HG03139 (cell line): ENCODE results near the gene NELFCD.
"Not testable (repeated sequence)": the region's sequence is repeated elsewhere in the genome, so short reads cannot be mapped to it uniquely, and the experiment has no call there.

Experiments used
- ATAC-seq: cut with Tn5 transposase; IDR thresholded peaks from one replicate; pipeline ENCODE4 v1.9.1; 2021; ENCODE audit not compliant: unreplicated experiment

NELFCD gene

DNA sequence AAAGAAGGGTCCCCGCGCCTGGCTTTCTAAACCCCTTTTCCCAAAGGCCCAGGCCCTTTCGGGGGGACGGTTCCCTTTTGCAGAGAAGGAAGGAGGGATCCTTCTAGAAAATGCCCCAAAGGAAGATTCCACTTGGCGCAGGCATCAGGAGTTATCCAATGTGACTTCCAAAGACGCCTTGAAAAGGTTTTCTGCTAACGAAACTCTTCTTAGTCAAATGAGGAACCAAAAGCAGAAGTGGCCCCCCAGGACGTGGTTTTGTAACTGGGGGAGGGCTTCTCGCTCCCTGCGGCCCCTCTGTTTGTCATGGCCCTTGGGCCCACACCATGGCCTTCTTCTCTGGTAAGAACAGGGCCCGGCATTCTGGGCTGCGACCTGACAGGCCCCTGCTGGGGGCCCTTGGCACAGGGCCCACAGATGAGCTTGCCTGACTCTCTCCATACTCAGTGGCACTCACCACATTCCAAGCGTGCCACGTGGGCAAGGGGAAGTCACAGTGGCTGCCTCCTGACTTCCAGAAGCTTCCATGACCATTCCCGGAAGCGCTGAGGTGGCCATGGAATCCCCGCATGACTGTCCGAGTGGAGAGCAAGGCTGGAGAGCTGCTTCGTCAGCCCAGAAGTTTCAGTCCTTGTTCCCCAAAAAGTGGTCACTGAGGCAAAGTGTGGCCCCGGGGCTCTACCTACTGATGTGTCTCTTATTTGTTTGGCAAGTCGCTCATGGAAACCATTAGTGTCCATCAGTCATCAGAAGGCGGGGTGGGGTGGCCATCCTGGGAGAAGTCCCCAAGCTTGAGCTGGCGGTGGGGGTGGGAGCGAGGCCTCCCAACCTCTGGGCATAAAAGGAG lies 26.8 kb downstream of the NELFCD start:
- ATAC-seq = peak; percentile 30

DNA sequence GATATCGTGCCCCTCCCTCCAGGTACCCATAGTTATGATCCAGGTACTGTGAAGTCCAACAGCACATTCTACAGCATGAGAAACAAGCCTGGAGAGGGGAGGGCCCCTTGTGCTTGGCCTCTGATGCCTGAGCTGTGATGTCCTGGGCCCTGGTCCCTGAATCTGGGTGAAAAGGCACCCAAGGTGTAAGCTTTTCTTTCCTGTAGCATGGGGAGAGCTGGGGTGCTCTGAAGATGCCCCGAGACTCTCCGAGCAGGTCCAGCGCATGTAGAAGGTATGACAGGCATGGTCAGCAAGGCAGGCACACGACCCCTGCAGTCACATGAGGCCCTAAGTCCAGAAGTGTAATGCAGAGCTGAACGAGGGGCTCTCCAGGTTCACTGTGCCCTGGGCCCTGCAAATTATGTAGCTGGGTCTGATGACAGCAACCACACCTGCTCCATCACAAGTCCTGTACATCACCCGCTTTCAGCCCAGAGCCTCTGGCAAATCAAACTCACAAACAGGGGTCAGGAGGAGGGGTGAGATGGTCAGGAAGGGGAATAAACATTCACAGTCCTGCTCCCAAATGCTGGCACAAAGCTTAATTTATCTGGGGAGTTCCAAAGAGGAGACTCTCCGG lies 27.8 kb downstream of the NELFCD start:
- no peak for ATAC-seq

DNA sequence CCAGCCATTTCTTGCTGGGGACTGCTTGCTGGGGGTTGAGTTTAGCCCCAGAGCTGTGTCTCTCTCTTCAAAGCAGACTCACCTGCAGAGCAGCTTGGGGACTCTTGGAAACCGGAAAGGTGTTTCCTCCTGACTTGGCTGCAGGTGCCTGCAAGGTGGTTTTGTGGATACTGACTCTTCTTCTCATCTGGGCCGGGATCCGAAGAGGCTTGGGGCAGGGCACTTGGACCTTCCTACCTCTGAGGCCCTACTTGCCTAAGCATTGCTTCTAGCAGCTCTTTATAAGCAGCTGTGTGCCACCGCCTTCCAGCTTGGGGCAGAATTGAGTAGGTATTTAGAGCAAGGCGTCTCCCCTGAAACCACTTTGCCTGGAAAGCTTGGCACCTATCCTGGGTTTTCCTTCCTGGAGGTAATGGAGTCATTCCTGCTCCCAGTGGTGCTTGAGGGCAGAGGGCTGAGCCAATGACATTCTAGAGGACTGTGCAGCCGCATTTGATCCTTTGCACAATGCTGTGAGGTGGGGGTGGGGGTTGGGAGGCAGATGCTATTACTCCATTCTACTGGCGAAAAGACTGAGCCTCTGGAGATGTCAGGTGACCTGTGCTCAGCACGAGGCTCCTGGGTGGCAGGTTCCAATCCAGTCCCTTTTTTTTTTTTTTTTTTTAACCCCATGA lies 29.4 kb downstream of the NELFCD start:
- ATAC-seq = no peak

DNA sequence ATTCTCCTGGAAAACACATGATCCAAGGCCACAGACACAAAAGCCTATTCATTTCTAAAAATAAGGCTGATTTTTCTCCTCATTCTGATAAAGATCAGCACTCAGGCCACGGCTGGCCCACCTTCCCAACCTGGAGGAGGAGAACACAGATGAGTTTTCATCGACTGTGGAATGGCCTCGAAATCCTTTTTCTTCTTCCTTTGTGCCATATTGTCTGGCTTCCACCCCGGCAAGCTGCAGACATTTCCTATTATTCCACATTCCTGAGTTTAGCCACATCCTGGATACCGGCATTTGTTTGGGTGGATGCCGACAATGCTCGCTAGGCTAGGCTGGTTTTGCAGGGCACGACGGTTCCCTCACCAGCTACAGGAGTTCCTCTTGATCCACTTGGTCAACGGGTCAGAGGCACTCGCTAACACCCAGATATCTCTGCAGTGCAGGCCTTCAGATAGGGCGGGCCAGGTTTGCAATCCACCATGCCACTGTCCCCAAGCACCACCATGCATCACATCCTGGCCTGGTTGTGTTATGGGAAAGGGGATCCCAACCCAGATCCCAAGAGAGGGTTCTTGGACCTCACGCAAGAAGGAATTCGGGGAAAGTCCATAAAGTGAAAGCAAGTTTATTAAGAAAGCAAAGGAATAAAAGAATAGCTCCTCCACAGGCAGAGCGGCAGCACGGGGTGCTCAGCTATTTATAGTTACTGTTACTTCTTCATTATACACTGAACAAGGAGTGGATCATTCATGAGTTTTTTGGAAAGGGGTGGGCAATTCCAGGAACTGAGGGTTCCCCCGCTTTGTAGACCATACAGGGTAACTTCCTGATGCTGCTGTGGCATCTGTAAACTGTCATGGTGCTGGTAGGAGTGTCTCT lies 30.2 kb downstream of the NELFCD start:
- no peak for ATAC-seq

DNA sequence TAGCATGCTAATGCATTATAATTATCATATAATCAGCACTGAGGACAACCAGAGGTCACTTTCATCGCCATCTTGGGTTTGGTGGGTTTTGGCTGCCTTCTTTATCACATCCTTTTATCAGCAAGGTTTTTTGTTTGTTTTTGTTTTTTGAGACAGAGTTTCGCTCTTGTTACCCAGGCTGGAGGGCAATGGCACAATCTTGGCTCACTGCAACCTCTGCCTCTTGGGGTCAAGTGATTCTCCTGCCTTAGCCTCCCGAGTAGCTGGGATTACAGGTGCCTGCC lies 30.8 kb downstream of the NELFCD start:
- not testable (repeated sequence) for ATAC-seq

DNA sequence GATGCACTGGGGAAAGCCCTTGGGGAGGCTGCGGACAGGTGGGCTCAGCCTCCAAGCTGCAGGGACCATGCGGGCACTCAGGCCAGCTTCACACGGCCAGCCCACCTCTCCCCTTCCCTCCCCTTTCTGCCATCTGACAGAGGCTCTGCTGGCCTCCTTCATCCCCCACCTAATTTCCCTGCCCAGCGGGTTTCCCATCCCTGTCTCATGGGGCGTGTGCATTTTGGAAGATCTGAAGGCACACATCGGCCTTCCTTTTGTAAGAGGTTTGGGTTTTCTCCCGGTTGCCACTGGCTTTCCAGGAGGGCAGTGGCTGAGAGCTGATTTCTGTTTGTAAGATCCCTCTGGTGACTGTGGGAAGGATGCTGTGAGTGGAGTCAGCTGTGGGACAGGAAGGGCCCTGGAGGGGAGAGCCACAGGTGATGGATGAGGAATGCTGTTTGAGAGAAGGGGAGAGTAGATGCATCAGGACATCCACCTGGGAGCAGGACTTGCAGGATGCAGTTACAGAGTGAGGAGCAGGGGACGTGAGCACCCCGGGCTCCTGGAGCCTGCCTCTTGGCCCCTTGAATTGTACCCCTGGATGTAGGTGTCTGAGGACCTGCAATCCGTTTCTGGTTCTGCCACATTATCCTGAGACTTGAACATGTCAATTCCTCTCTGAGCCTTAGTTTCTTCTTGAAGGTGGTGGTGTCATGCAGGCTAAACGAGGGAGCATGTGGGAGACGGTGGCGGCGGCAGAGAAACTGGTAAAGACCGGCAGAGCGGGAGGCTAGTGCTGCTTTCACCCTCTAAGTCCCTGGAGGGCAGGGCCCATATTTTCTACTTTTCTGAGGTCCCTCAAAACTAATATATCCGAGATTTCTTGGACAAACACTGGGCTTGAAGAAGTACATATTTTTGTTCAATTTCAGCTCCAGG lies 32.2 kb downstream of the NELFCD start:
- ATAC-seq = no peak

DNA sequence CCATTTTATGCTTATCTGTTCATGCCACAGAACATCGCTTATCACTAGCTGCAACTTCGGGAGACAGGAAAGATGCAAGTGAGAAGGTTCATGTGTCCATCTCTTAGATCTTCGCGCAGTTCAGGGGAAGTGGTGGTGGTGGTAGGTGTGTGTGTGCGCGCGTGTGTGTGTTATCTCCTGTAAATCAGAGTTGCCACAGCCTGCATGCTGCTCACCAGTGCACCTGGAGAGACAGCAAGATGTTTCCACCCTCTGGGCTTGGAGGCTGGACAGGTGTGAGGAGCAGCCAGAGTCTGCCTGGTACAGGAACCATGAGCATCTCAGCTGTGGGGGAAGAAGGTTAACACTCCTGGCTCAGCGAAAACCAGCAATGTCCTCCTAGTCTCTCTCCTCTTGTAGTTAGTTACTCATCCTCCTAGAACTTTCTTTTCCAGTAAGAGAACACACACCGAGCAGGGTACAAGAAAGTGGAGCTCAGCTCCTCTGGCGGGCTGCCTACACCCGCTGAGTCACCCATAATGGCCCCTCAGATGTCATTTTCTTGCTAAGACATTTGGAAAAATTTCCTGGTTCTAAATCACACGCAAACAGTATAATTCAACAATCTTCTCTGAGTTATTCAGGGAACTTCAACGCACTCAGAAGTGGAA lies 33.0 kb downstream of the NELFCD start:
- no peak for ATAC-seq

DNA sequence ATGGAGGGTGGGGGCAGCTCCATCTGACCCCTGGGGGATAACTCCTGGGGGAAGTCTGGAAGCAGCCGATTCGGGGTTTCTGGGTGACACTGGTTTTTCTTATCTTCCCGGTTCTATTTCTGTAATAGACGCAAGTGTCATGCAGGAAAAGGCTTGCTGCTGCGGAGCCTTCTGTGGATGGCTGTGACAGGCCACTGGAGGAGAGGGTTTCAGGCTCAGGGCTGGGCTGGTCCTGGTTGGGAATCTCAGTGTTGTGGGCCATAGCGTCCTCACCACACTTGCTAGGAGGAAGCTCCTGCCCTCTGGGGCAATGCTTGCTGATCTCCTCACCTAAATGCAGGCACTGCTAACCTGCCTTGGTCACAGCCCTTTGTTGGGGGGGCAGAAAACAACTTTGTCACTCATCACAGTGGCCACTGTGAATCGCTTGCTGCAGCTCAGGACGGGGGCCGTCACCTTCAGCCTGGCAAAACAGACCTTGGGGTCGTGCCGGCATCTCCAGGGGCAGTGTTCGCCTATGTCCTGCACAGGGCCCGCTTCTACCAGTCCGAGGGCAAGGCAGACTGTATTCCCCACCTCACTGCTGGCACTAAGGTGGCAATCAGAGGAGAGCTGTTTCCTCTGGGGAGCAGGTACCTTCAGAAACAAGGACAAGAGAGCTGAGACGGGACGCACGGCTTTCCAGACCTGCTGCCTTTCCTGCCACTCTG lies 33.8 kb downstream of the NELFCD start:
- no peak for ATAC-seq

DNA sequence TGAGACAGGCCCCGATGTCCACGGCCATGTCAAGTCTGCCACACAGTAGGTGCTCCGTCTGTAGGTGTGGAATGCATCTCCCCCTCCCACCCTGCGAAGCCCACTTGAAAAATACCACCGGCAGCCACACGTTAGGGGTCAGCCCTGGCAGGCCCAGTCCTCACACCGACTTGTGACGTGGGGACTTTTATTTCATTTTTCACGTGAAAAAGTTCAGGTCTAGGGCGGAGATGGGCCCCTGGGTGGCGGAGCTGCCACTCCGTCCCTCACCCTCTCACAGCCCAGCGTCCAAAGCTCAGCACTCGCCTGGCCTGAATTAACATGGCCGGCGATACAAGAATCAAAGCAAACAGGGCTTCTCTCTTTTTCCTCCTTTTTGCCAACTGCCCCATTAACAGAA lies 34.4 kb downstream of the NELFCD start:
- ATAC-seq = no peak

DNA sequence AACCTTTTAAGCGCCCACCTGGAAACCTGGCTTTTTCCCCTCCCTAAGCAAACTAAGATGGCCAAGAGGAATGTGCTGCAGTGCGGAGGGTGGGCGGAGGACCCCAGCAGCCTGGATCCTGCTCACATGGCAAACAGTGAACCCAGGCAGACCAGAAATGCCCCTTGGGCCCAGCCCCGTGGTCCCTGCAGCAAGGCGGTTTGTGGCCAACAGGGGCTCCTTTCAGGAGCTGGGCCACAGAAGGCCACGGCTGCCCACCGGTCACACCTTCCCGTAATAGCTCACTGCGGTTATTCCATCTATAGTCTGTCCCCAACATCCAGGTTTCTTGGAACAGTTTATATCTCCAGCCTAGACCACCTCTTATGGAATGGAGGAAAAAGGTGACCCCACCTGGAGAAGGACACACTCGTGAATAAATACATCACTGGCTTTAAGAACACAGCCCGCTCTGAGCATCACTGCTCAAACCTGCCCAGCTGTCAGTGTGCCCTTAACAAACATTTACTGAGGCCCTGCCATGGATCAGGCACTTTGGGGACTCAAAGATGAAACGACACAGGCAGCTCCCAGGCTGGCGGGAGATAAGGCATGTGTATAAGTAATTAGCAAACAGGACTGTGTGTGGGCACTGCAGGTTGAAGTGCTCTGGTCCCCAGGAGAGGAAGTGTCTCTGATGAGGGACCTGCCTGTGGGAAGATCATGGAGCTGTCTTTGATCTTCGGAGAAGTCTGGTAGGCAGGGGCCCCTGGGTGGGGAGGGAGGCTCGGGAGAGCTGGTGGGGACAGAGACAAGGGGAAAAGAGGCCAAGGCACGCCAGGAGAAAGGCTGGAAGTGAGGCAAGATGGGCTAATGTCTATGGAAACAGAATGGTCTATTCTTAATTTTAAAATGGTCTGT lies 35.0 kb downstream of the NELFCD start:
- ATAC-seq = no peak

DNA sequence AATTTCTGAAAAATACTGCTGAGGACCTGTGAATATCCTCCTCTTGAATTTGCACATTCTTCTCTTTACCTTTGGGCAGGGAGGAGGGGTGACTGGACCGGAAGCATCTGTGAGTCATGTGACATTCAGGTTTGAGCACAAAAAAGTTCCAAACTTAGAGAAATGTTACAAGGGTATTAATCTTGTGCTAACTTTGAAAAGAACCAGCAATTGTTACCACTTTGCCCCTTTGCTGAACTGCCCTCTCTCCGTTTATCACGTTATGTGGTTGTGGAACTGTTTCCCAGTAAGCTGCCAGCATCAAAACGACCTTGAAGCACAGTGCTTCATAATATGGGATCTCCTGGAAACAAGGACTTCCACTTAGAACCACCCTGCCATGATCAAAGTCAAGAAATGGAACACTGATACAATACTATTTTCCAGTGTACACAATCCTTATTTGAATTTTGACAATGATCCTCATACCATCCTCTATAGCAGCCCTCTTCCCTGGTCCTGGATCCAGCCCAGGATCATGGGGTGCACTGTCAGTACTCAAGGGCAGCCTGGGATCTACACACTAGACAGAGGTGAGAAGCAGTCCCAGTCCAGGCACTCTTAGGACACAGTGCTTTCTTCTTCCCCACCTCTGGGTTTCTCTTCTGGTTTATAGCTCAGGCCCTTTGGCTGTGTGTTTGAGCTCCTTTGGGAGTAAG lies 35.9 kb downstream of the NELFCD start:
- ATAC-seq = no peak

DNA sequence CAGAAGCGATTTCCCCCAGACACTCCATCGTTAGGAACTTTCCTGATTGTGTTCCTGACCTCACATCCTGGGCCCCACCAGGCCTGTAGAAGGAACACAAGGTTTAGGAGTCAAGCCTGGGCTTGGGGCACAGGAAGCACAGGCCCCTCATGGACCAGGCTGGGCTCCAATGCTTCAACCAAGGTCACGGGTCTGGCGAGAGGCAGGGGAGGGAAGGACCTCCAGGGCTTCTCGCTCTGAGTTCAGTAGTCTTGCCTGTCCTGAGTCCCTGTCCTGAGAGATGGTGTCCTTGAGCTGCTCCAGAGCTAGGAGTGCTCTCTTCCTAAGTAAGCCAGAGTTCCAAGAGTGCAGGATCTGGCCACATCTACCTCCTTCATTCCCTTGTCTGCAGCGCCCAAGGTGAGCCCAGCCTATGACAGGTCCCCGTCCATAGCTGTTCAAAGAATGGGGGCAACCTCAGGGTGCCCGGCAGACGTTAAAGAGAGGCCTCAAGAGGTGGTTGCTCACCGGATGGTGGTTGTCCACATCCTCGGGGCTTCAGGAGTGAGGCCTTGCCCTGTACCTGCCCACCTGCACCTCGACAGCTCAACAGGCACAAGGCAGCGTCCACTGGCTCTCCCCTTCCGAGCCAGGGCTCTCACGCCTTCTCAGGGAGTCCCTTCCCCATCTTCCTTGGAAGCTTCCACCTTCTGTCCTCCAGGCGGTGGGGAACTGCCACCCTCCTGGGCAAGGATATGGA lies 36.6 kb downstream of the NELFCD start:
- ATAC-seq = no peak

DNA sequence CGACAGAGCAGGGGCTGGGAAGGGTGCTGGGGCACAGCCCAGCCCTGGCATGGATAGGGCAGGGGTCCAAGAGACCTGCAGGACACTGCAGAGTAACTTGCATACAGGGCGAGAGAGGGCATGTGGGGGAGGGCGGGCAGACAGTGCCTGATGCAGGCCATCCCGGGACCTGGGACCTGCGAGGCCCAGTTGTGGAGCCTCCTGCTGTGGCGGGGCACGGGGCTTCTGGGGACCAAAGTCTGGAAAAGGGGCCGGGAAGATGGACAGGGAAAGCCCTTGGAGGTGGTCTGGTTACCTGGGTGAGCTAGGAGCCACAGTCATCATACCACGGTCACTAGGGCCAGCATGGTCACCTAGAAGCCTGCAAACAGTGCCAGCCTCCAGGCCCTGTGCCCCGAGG lies 37.8 kb downstream of the NELFCD start:
- no peak for ATAC-seq

DNA sequence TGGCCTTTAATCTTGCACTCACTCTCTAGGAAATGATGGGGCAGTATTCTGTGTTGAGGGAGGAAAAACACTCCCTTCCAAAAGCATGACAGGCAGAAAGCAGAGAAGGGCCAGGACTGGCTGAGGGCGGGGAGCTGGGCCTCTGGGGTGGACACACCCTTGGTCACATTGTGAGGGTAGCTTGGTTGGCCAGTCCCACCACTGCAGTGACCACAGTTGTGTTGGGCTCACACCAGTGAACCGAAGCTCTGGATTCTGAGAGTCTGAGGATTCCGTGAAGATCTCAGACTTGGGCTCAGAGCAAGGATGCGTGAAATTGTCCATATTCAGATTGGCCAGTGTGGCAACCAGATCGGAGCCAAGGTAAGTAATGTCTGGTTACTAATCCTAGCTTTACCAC lies 38.2 kb downstream of the NELFCD start, which contains the start of gene TUBB1:
Gene TUBB1, plus strand, starts transcription at position 213 of the 400 bp plus-strand sequence. Its CDS starts 94 bp downstream, at position 307.
- ATAC-seq = no peak

DNA sequence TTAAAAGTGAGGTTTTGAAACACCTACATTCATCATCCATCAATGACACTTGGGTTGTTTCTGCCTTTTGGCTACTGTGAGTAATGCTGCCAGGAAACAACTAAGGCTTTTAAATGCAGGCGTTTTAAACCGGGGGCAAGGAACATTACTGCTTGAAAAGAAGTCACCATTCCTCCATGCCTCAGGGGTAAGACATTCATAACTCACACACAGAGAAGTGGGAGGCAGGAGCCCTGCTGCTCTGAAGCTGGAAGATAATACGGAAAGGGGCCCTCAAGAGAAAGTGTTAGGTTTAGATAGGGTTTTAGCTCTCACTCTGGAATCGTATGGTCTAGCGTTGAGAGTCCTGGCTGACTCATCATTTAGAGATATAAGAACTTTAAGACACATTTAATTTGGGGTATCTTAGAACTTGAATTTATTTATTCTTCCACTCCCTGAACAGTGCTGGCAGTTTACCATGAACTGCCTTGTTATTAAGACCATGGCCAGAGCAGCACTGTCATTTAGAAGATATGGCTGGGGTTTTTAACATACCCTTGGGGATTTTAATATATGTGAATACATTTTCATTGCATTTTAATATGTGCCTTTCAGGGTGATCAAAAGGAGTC lies 40.0 kb downstream of the NELFCD start:
- no peak for ATAC-seq

DNA sequence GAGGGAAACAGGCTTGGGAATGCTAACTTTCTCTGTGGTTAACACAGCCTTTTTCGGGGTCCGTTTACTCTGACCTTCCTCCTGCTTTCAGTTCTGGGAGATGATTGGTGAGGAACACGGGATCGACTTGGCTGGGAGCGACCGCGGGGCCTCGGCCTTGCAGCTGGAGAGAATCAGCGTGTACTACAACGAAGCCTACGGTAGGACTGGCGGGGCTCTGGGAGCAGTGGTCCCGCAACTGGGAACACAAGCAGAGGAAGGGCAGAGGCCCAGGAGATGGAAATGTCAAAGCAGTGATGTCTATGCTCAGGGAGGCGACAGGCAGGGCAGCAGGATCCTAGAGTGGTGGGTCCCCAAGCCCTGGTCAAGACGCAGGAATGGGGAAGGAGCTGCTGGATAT lies 41.7 kb downstream of the NELFCD start:
- no peak for ATAC-seq
